WTC11 (cell line): Measurements from ENCODE around the gene CAPN12.

Source experiments
- CTCF ChIP-seq: fragments of 200-600 bp; IDR thresholded peaks from 2 replicates; pipeline ENCODE4 v1.8.0; 2022; ENCODE audit warnings: antibody characterized with exemption
- ELF4 ChIP-seq: sonication (generic); formaldehyde crosslinking; IDR thresholded peaks from 2 replicates; pipeline ENCODE4 v1.8.1; 2022; ENCODE audit warnings: low read depth, mild to moderate bottlenecking, moderate library complexity, missing genetic modification reagents
- FOXP4 ChIP-seq: sonication (generic); formaldehyde crosslinking; IDR thresholded peaks from 2 replicates; pipeline ENCODE4 v1.8.0; 2022; ENCODE audit warnings: mild to moderate bottlenecking, missing genetic modification reagents

GRCh38 chr19:38719761-38720558, 24.3 kb downstream of the CAPN12 start:
- no peak for TF ChIP-seq CTCF
- no peak for TF ChIP-seq ELF4
- TF ChIP-seq FOXP4 (CRISPR knock-in tag): no peak
